HEK293T (cell line): ENCODE measurements around the gene CDK12.
"Not testable (repeated sequence)": the region's sequence is repeated elsewhere in the genome, so short reads cannot be mapped to it uniquely, and the experiment has no call there.

Experiments
- CTCF ChIA-PET: fragments of 350-600 bp; formaldehyde crosslinking; extraction: SDS; loops from one replicate; lab custom pipeline; 2021; ENCODE audit warnings: antibody characterized with exemption, inconsistent platforms; lab: Yijun Ruan, JAX
- POLR2A ChIA-PET: fragments of 350-600 bp; formaldehyde crosslinking; extraction: SDS; loops from one replicate; lab custom pipeline; 2020; ENCODE audit warnings: antibody characterized with exemption, inconsistent platforms; lab: Yijun Ruan, JAX
- DNase-seq: peaks from one replicate; pipeline ENCODE4 v3.0.0; 2012; ENCODE audit warnings: mixed read lengths; ENCODE audit errors: extremely low spot score
- ARNT ChIP-seq: fragments of 450-650 bp; IDR thresholded peaks from 2 replicates; pipeline ENCODE4 v1.6.1; 2017; ENCODE audit warnings: mild to moderate bottlenecking
- BHLHE40 ChIP-seq: fragments of 450-650 bp; IDR thresholded peaks from 2 replicates; pipeline ENCODE4 v1.6.1; 2016; ENCODE audit warnings: mild to moderate bottlenecking, moderate library complexity, borderline replicate concordance
- CTBP1 ChIP-seq: fragments of 450-650 bp; IDR thresholded peaks from 2 replicates; pipeline ENCODE4 v1.6.1; 2016; ENCODE audit warnings: borderline replicate concordance
- ELF4 ChIP-seq: fragments of 450-650 bp; IDR thresholded peaks from 2 replicates; pipeline ENCODE4 v1.6.1; 2017; ENCODE audit warnings: antibody characterized with exemption
- FOXA1 ChIP-seq: fragments of 450-650 bp; IDR thresholded peaks from 2 replicates; pipeline ENCODE4 v1.6.1; 2016; ENCODE audit warnings: mild to moderate bottlenecking
- FOXK2 ChIP-seq: fragments of 450-650 bp; IDR thresholded peaks from 2 replicates; pipeline ENCODE4 v1.6.1; 2016; ENCODE audit warnings: mild to moderate bottlenecking
- FOXM1 ChIP-seq: fragments of 450-650 bp; IDR thresholded peaks from 2 replicates; pipeline ENCODE4 v1.6.1; 2017; ENCODE audit warnings: mild to moderate bottlenecking, borderline replicate concordance
- HDGF ChIP-seq: fragments of 450-650 bp; IDR thresholded peaks from 2 replicates; pipeline ENCODE4 v1.6.1; 2017; ENCODE audit warnings: antibody characterized with exemption, borderline replicate concordance
- L3MBTL2 ChIP-seq: fragments of 450-650 bp; conservative IDR thresholded peaks from 2 replicates; pipeline ENCODE4 v1.6.1; 2016; ENCODE audit warnings: mild to moderate bottlenecking
- LEF1 ChIP-seq: fragments of 450-650 bp; IDR thresholded peaks from 2 replicates; pipeline ENCODE4 v1.6.1; 2017; ENCODE audit warnings: mild to moderate bottlenecking, borderline replicate concordance
- NFRKB ChIP-seq: fragments of 450-650 bp; IDR thresholded peaks from 2 replicates; pipeline ENCODE4 v1.6.1; 2016; ENCODE audit warnings: mild to moderate bottlenecking, moderate library complexity
- PKNOX1 ChIP-seq: fragments of 450-650 bp; IDR thresholded peaks from 2 replicates; pipeline ENCODE4 v1.6.1; 2016
- SP1 ChIP-seq: fragments of 450-650 bp; IDR thresholded peaks from 2 replicates; pipeline ENCODE4 v1.6.1; 2017
- SUZ12 ChIP-seq: fragments of 450-650 bp; IDR thresholded peaks from 2 replicates; pipeline ENCODE4 v1.6.1; 2016; ENCODE audit warnings: mild to moderate bottlenecking
- TARDBP ChIP-seq: fragments of 450-650 bp; IDR thresholded peaks from 2 replicates; pipeline ENCODE4 v1.6.1; 2016
- ZNF384 ChIP-seq: fragments of 450-650 bp; IDR thresholded peaks from 2 replicates; pipeline ENCODE4 v1.6.1; 2016

The CDK12 gene

GRCh38 chr17:39487946-39488345 lies 26.7 kb downstream of the CDK12 start:
- POLR2A ChIA-PET: interaction anchor here (0.7 to 1.7 kb wide), 2 partner anchors 27 to 37 kb away, joined by 3 to 4 read pairs; partner anchors contain the start of gene CDK12
- CTCF ChIA-PET: interaction anchor here (1.1 kb wide), 1 partner anchor 26 kb away, joined by 3 read pairs; the partner anchor contains the start of gene CDK12
- no peak for DNase-seq
- no peak for TF ChIP-seq NFRKB
- no peak for TF ChIP-seq HDGF
- no peak for TF ChIP-seq ZNF384
- no peak for TF ChIP-seq ARNT

GRCh38 chr17:39496921-39497320 lies 35.6 kb downstream of the CDK12 start:
- POLR2A ChIA-PET: interaction anchor here (1.1 kb wide), 1 partner anchor 36 kb away, joined by 3 read pairs; the partner anchor contains the start of gene CDK12
- CTCF ChIA-PET, DNase-seq: not testable (repeated sequence)

GRCh38 chr17:39507511-39507910 lies 46.2 kb downstream of the CDK12 start:
- ChIA-PET CTCF (no interaction called here), POLR2A (no interaction called here)
- no peak for TF ChIP-seq FOXK2
- no peak for TF ChIP-seq CTBP1
- TF ChIP-seq SP1: no peak
- TF ChIP-seq FOXA1: no peak
- no peak for TF ChIP-seq TARDBP
- DNase-seq: no peak

GRCh38 chr17:39508987-39509386 lies 47.7 kb downstream of the CDK12 start:
- no peak for DNase-seq
- ChIA-PET CTCF (no interaction called here), POLR2A (interaction anchor here (0.6 kb wide), 1 partner anchor 195 kb away, joined by 3 read pairs; no protein-coding TSS in a partner anchor)

GRCh38 chr17:39513309-39513708 lies 52.0 kb downstream of the CDK12 start:
- CTCF ChIA-PET: no interaction called here
- no peak for TF ChIP-seq BHLHE40
- no peak for TF ChIP-seq ZNF384
- TF ChIP-seq SUZ12: no peak
- TF ChIP-seq L3MBTL2: no peak
- no peak for TF ChIP-seq ELF4
- no peak for TF ChIP-seq NFRKB
- no peak for TF ChIP-seq SP1
- TF ChIP-seq FOXK2: no peak
- no peak for TF ChIP-seq HDGF
- no peak for TF ChIP-seq TARDBP
- no peak for TF ChIP-seq FOXA1
- TF ChIP-seq PKNOX1: no peak
- TF ChIP-seq CTBP1: no peak
- POLR2A ChIA-PET: interaction anchor here (1.1 to 1.5 kb wide), 2 partner anchors 52 to 313 kb away, joined by 3 to 7 read pairs; partner anchors contain the start of genes CDK12 and RPL19
- no peak for DNase-seq

More at GRCh38 chr17:39508987-39509386, 47.7 kb downstream of the CDK12 start:
- TF ChIP-seq SUZ12 (no peak), TARDBP (no peak), NFRKB (no peak), FOXK2 (no peak), CTBP1 (no peak), BHLHE40 (no peak), L3MBTL2 (no peak), FOXA1 (no peak), ZNF384 (no peak), FOXM1 (no peak), LEF1 (no peak), ELF4 (no peak), HDGF (no peak), ARNT (no peak), PKNOX1 (no peak), SP1 (no peak)

GRCh38 chr17:39513915-39514314 lies 52.6 kb downstream of the CDK12 start:
- ChIA-PET CTCF (no interaction called here), POLR2A (interaction anchor here (1.1 to 1.5 kb wide), 2 partner anchors 53 to 314 kb away, joined by 3 to 7 read pairs; partner anchors contain the start of genes CDK12 and RPL19)
- TF ChIP-seq ARNT: no peak
- TF ChIP-seq FOXA1: no peak
- no peak for TF ChIP-seq ZNF384
- TF ChIP-seq ELF4: no peak
- TF ChIP-seq SP1: no peak
- no peak for DNase-seq

GRCh38 chr17:39517224-39517623 lies 55.9 kb downstream of the CDK12 start:
- TF ChIP-seq ELF4: no peak
- TF ChIP-seq PKNOX1: no peak
- no peak for TF ChIP-seq BHLHE40
- no peak for TF ChIP-seq SP1
- TF ChIP-seq ZNF384: no peak
- no peak for TF ChIP-seq NFRKB
- no peak for TF ChIP-seq LEF1
- no peak for TF ChIP-seq TARDBP
- TF ChIP-seq L3MBTL2: no peak
- no peak for TF ChIP-seq HDGF
- CTCF ChIA-PET: no interaction called here
- POLR2A ChIA-PET: no interaction called here
- DNase-seq: no peak
